ENCODE measurements around the gene SEC31B. TPM values are rescaled to one million over a fixed set of nuclear protein-coding genes. Genes with fewer than 3 reads are reported as not detected.

SEC31B gene
- total RNA-seq, 1 donor from 2014 or later = 8.8 TPM

DNA sequence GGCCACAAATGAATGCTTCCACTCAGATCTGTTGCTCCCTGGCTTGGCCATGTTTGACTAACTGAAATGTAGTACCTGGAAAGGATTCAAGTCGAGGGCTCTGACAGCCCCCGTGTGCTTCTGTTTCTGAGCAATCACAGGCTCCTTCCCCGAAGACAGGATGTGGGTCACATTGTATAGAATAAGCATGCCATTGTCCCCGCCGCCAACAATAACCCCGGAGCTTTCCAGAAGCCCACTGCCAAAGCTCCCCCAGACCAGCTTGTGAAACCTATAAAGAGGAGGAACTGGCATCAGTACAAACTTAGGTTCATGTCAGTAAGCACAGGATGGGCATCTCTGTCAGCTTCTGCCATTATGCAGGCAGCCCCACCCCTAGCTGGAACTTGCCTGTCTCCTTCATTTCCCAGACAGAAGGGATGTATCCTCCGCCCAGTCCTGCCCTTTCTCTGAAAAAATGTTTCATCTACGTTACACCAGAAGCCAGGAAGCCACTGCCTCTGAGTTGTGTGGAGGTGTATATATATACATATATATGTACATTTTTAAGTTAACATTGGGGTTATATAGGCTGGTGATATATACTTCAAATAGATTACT lies 10.3 kb downstream of the SEC31B start:
- no peak overlapping the region for H3K4me3 ChIP-seq
- no peak for TF ChIP-seq CTCF (IDR thresholded peaks at IDR 0.05)
- TF ChIP-seq EZH2phosphoT487 (IDR thresholded peaks at IDR 0.05) = no peak
- TF ChIP-seq EZH2 (IDR thresholded peaks at IDR 0.05) = no peak
- H3K4me2 ChIP-seq = no peak overlapping the region
- H3K27me3 ChIP-seq = peaks cover 16% of the 10 kb centered on the region
- no peaks in the 10 kb centered on the region for H3K9me3 ChIP-seq (ENCODE audit: low read depth)
- peaks cover 20% of the 10 kb centered on the region for H3K4me1 ChIP-seq
- H3K27me3 Mint-ChIP-seq (ENCODE audit: insufficient read depth, low read depth) = peaks cover 11% of the 10 kb centered on the region
- H3K27ac Mint-ChIP-seq = no peak overlapping the region
- peaks cover 3% of the 10 kb centered on the region for H4K20me1 ChIP-seq (ENCODE audit: low read depth)
- no peak overlapping the region for H3K27ac ChIP-seq
- peaks cover 38% of the 10 kb centered on the region for H3K4me1 Mint-ChIP-seq
- H3F3A ChIP-seq (ENCODE audit: low read depth) = no peaks in the 10 kb centered on the region
- no peak overlapping the region for H3K4me3 Mint-ChIP-seq
- H3K36me3 Mint-ChIP-seq = peaks cover 20% of the 10 kb centered on the region
- H3K36me3 ChIP-seq = no peaks in the 10 kb centered on the region
- H3K9ac ChIP-seq = no peak overlapping the region
- H3K79me2 ChIP-seq (ENCODE audit: low read depth) = no peaks in the 10 kb centered on the region
- H2AFZ ChIP-seq (replicated peaks) = no peak overlapping the region
- no peaks in the 10 kb centered on the region for H3K9me3 Mint-ChIP-seq
- DNase-seq (ENCODE audit: low spot score) = no peak

DNA sequence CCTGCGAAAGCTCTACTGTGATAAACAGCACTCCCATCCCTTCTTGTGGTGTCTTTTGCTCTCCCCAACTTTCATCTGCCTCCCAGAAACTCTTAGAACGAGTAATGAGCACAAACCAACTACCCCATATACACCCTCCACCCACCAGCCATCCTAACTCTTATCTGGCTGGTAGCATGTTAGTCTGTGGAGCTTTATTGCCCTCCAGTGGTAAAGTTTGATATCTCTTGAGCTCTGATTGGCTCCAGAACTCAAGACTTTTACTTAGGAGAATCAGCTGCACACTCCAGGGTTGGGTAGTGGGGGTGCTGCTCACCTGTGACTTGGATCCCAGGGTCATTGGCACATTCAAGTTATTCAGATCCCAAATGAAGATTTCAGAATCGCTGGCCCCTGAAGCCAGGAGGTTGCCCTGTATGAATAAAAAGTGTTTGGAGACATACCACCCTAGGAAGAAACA lies 10.9 kb downstream of the SEC31B start:
- H3K27ac Mint-ChIP-seq = peak overlapping the region; percentile 81
- Histone ChIP-seq H3K4me2 (no peak overlapping the region), H3K4me1 (peaks cover 27% of the 10 kb centered on the region), H3K9me3 (ENCODE audit: low read depth) (no peaks in the 10 kb centered on the region), H3F3A (ENCODE audit: low read depth) (no peaks in the 10 kb centered on the region), H3K36me3 (no peaks in the 10 kb centered on the region), H2AFZ (replicated peaks) (no peak overlapping the region), H3K4me3 (no peak overlapping the region), H3K27me3 (peaks cover 16% of the 10 kb centered on the region), H3K9ac (no peak overlapping the region), H4K20me1 (ENCODE audit: low read depth) (peaks cover 3% of the 10 kb centered on the region), H3K27ac (no peak overlapping the region), H3K79me2 (ENCODE audit: low read depth) (no peaks in the 10 kb centered on the region)
- TF ChIP-seq CTCF (IDR thresholded peaks at IDR 0.05) = peak; percentile 89
- no peak for TF ChIP-seq EZH2phosphoT487 (IDR thresholded peaks at IDR 0.05)
- no peak for TF ChIP-seq EZH2 (IDR thresholded peaks at IDR 0.05)
- peaks cover 18% of the 10 kb centered on the region for H3K36me3 Mint-ChIP-seq
- peaks cover 44% of the 10 kb centered on the region for H3K4me1 Mint-ChIP-seq
- peaks cover 11% of the 10 kb centered on the region for H3K27me3 Mint-ChIP-seq (ENCODE audit: insufficient read depth, low read depth)
- DNase-seq (ENCODE audit: low spot score) = peak; percentile 81
- H3K4me3 Mint-ChIP-seq = peak overlapping the region; percentile 26
- H3K9me3 Mint-ChIP-seq = no peaks in the 10 kb centered on the region

GRCh38 chr10:100508266-100508665 lies 11.4 kb downstream of the SEC31B start:
- H3K27me3 Mint-ChIP-seq (ENCODE audit: insufficient read depth, low read depth) = peaks cover 11% of the 10 kb centered on the region
- H3K27ac Mint-ChIP-seq = peak overlapping the region; percentile 81
- peaks cover 45% of the 10 kb centered on the region for H3K4me1 Mint-ChIP-seq

More at GRCh38 chr10:100508266-100508665, 11.4 kb downstream of the SEC31B start:
- peaks cover 28% of the 10 kb centered on the region for H3K4me1 ChIP-seq
- no peaks in the 10 kb centered on the region for H3K36me3 ChIP-seq
- no peak for DNase-seq (ENCODE audit: low spot score)
- no peaks in the 10 kb centered on the region for H3K79me2 ChIP-seq (ENCODE audit: low read depth)
- H3K9ac ChIP-seq = no peak overlapping the region
- H3F3A ChIP-seq (ENCODE audit: low read depth) = no peaks in the 10 kb centered on the region
- Mint-ChIP-seq H3K4me3 (no peak overlapping the region), H3K9me3 (no peaks in the 10 kb centered on the region), H3K36me3 (peaks cover 18% of the 10 kb centered on the region)
- no peak overlapping the region for H3K4me2 ChIP-seq
- no peaks in the 10 kb centered on the region for H3K9me3 ChIP-seq (ENCODE audit: low read depth)
- no peak overlapping the region for H3K4me3 ChIP-seq
- H2AFZ ChIP-seq (replicated peaks) = no peak overlapping the region
- TF ChIP-seq EZH2 (IDR thresholded peaks at IDR 0.05) = no peak
- TF ChIP-seq EZH2phosphoT487 (IDR thresholded peaks at IDR 0.05) = no peak
- no peak for TF ChIP-seq CTCF (IDR thresholded peaks at IDR 0.05)
- peaks cover 16% of the 10 kb centered on the region for H3K27me3 ChIP-seq
- H4K20me1 ChIP-seq (ENCODE audit: low read depth) = peaks cover 3% of the 10 kb centered on the region
- H3K27ac ChIP-seq = no peak overlapping the region

All from neural progenitor cell (in vitro differentiated cells).